SH-SY5Y (cell line): ENCODE results near the gene ITFG1.

Source experiments
- GATA2 ChIP-seq: IDR thresholded peaks from 2 replicates; pipeline ENCODE4 v1.6.1; 2011; ENCODE audit warnings: mild to moderate bottlenecking, low read depth, low read length
- GATA3 ChIP-seq: IDR thresholded peaks from 2 replicates; pipeline ENCODE4 v1.6.1; 2011; ENCODE audit warnings: low read depth, mild to moderate bottlenecking, low read length, moderate library complexity

DNA sequence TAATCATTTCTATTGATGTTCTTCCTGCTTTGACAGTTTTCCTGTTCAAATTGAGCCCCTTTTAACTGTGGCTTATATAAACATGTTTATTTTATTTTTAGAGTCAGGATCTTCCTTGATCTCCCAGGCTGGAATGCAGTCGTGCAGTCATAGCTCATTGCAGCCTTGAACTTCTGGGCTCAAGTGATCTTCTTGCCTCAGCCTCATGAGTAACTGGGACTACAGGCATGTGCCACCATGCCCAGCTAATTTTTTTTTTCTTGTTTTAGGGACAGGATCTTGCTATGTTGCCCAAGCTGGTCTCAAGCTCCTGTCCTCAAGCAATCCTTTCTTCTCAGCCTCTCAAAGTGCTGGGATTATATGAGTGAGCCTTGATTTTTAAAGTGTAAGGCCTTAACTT is 14.9 kb upstream of the ITFG1 start:
- no peak for TF ChIP-seq GATA2
- TF ChIP-seq GATA3: no peak
